HG03460 (cell line): ENCODE data around the gene KRTAP5-8.
"Not testable (repeated sequence)": the region's sequence is repeated elsewhere in the genome, so short reads cannot be mapped to it uniquely, and the experiment has no call there.

Source experiments
- ATAC-seq: cut with Tn5 transposase; IDR thresholded peaks from one replicate; pipeline ENCODE4 v1.9.1; 2021; ENCODE audit not compliant: unreplicated experiment

Gene KRTAP5-8, protein sequence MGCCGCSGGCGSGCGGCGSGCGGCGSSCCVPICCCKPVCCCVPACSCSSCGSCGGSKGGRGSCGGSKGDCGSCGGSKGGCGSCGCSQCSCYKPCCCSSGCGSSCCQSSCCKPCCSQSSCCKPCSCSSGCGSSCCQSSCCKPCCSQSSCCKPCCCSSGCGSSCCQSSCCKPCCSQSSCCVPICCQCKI

DNA sequence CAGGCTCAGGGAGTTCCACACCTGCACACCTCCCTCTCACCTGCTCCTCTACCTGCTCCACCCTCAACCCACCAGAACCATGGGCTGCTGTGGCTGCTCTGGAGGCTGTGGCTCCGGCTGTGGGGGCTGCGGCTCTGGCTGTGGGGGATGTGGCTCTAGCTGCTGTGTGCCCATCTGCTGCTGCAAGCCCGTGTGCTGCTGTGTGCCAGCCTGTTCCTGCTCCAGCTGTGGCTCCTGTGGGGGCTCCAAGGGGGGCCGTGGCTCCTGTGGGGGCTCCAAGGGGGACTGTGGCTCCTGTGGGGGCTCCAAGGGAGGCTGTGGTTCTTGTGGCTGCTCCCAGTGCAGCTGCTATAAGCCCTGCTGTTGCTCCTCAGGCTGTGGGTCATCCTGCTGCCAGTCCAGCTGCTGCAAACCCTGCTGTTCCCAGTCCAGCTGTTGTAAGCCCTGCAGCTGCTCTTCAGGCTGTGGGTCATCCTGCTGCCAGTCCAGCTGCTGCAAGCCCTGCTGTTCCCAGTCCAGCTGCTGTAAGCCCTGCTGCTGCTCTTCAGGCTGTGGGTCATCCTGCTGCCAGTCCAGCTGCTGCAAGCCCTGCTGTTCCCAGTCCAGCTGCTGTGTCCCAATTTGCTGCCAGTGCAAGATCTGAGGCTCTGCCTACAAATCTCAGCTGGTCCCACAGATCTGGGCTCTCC, at the start of gene KRTAP5-8:
Gene KRTAP5-8 (plus strand): TSS at position 49 of the 689 bp plus-strand sequence. CDS start 31 bp downstream, at position 80.
- ATAC-seq = not testable (repeated sequence)

DNA sequence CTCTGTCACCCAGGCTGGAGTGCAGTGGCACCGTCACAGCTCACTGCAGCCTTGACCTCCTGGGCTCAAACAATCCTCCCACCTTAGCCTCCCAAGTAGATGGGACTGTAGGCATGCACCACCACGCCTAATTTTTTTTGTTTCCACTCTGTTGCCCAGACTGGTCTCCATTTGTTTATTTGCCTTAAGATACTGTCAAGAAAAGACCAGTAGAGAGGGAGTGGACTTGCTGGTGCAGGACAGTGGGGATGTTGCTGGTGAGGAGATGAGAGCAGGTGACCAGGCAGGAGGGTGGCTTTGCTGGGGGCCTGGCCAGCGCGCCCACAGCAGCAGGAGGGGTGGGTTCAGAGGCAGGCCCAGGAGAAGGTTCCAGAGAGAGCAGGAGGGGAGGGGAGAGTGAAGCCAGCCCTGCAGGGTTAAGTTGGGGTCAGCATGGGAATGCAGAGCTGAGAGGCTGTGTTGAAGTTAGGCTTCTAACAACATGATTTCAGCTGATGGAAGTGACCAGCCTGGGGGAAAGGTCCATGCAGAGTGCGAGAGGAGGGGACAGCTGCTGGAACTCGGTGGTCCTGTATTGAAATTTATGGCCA, 49.0 kb upstream of the KRTAP5-8 start:
- no peak for ATAC-seq

DNA sequence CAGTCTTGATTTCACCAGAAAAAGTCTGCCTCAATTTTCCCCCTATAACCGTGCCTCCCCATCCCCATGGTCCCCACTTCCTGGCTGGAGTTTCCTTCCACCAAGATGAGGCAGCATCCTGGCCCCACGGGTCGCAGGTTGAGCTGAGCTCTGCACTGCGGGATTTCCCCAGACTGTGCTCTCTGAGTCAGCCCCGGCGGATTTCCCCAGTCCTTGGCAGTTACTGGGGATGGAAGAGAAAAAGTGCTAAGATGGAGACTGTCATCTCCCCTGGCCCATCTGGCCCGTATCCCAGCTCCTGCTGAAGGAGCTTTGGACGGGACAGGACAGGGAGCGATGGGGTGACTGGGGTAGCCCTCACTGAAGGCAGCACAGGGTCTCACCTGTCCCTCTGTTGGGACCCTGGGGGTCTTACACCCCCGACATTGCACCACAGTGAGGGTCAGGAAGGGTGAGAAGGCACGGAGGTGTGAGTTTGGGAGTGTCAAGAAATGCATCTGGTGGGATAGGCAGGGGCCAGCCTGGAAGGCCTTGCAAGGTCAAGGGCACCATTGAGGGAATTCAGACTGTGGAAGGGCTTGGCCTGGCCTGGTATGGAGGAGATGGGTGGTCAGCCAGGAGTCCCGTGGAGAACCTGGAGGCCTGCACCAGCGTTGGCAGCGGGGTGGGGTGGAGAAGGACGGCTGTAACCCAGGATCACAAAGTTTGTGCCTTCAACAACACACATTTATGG, 48.3 kb upstream of the KRTAP5-8 start:
- no peak for ATAC-seq

DNA sequence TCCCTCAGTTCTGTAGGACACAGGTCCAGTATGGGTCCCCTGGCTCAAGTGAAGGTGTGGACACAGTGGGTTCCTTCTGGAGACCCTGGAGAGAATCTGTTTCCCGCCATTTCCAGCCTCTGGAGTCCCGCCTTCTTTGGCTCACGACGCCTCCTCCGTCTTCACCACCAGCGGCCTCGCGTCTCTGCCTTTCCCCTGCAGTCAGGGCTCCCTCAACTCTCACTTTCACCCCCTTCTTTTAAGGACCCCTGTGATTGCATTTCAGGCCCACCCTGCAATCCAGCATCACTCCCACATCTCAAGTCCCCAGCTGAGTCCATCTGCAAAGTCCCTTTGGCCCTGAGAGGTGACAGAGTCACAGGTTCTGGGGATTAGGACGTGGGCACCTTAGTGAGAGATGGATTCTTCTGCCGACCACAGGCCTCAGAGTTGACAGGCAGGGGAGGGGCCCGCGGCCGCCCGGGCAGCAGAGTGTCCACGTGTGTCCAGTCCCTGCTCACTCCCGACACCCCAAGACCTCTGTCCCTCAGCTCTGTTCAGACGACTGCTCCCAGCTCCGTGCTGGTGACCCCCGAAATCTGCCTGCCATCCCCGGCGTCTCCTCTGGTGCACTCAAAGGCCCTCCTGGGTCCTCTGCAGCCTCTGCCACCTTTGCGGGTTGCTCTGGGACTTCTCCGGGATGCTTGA, 47.6 kb upstream of the KRTAP5-8 start:
- no peak for ATAC-seq

DNA sequence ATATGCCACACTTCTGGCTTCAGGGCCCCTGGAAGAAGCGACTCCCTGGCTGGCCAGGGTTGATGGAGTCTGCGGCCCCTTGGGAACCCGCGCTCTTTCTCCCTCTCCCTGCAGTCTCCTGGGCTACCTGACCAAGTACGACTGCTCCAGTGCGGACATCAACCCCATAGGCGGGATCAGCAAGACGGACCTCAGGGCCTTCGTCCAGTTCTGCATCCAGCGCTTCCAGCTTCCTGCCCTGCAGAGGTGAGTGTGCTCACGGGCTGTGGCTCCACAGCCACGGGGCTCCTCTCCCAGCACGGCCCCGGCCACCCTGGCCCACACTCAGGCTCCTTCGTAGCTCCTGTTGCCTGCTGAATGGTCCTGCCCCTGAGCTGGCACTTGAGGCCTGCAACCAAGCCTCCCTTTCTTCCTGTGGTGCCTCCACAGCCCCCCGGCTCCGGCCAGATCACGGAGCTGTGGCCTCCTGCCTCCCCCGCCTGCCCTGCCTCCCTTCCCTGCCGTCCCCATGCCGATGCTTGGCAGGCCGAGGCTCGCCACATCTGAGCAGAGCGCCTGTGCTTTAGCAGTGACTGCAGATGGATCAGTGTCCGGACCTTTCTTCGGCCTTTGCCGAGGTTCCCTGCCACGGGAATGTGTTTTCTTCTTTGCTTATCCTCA, 47.0 kb upstream of the KRTAP5-8 start:
- ATAC-seq = no peak

DNA sequence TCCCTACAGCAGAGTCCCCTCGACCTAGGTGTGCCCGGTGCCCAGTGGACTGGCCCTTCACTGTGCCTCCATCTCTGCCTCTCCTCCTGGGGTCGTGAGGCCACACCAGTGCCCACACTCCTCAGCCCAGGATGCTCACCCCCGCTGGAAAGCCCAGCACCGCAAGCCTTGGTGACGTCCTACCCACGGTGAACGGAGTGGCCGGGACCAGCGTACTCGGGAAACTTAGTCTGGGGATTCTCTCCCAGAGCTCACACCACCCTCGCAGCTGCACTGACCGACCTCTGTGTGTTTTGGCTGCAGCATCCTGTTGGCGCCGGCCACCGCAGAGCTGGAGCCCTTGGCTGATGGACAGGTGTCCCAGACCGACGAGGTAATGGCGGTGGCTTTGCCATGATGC, 46.3 kb upstream of the KRTAP5-8 start:
- ATAC-seq = no peak

DNA sequence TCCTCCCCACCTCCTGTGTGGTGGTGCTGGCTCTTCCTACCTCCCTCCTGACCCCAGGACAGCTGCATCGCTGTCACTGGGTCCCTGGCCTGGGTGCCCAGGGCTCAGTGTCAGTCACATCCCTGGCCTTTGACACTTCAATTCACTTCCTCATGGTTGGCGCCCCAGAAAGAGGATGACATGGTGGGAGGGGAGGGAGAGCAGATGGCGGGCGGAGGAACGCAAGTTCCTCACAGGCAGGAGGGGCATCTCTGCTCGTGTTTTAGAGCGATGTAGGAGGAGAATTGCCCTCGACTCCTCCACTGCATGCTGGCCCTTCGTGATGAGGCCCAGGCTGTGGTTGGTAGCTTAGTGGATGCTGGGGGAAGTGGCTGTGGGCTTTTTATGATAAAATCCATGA, 45.9 kb upstream of the KRTAP5-8 start:
- ATAC-seq = no peak

DNA sequence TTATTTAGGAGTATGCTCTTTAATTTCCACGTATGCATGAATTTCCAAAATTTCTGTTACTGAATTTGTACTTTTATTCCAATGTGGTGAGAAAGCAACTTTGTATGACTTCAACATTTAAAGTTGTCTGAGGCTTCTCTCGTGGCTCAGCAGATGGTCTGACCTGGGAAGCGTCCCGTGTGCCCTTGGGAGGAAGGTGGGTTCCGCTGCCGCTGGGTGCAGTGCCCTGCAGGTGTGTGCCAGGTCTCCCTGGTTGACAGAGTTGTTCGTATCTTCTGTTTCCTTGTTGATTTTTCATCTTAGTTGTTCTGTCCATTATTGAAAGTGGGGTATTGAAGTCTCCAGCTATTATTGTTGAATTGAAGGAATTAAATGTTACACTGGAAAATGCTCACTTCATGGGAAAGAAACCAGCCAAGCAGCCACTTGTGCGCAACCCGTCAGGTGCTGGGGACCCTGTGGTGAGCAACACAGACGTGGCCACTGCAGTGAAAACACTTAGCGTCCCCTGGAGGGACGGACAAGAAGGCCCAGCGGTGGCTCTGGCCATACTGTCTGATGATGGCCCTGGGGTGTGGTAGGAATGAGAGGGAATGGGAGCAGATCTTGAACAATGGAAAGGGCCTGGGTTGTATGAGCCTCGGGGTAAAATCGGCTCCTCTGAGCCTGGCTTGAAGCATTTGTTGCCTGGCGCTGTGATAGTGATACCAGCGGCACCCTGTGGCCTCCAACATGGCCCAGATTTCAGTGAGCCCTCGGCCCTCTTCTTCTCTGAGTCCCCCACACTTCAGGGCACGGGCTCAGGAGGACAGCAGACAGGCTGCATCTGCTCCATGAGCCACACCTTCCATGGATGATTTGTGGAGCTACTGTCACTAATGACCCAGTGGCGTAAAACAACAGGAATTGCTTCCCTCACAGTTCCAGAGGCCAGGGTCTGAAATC, 42.3 kb upstream of the KRTAP5-8 start:
- ATAC-seq = no peak

DNA sequence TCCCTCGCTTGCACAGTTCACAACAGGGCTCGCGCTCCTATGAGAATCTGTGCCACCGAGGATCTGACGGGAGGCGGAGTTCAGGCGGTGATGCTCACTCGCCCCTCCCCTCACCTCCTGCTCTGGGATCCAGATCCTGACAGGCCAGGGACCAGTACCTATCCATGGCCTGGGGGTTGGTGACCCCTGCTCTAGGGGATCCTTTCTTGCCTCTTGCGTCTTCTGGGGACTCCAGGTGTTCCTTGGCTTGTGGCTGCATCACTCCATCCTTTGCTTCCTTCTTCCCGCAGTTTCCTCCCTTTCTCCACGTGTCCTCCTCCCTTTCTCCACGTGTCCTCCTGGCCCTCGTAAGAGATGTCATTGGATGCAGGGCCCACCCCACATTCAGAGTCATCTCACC, 41.4 kb upstream of the KRTAP5-8 start:
- ATAC-seq = no peak

DNA sequence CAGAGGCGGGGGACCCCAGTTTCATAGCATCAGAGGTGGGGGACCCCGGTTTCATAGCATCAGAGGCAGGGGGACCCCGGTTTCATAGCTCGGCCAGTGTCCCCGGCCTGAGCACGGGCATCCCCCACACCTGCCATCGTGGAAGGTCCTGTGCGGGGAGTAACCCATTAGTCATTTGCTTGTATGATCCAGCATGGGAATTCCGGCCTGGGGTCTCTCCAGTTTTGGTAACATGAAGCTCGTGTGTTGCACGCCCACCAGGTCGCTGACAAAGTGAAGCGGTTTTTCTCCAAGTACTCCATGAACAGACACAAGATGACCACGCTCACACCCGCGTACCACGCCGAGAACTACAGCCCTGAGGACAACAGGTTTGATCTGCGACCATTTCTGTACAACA, 39.7 kb upstream of the KRTAP5-8 start:
- ATAC-seq = no peak

DNA sequence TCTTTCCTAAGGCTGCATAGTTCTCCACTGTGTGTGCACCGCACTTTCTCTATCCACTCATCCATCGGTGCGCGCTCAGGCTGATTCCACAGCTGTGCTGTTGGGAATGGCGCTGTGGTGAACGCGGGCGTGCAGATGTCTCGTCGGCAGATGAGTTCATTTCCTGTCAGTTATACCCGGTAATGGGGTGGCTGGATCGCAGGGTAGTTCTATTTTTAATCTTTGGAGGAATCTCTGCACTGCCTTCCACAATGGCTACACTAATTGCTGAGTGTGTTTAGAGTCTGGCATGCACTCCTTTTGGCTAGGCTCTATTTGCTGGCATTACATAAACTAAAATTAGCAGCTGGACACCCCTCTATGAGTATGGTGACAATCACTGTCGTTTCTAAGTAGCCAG, 38.7 kb upstream of the KRTAP5-8 start:
- no peak for ATAC-seq

DNA sequence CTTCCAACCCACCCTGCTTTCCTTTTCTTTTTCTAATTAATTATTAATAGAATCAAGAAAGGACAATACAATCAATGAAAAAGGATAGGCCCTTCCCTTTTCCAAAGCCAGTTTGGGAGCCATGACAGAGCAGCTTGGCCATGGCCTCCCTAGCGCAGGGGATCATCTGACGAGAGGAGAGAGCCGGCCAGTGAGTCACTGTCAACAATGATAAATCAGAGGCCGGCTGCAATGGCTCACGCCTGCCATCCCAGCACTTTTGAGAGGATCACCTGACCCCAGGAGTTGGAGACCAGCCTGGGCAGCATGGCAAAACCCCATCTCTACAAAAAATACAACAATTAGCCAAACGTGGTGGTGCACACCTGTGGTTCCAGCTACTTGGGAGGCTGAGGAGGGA, 38.3 kb upstream of the KRTAP5-8 start:
- ATAC-seq = no peak

DNA sequence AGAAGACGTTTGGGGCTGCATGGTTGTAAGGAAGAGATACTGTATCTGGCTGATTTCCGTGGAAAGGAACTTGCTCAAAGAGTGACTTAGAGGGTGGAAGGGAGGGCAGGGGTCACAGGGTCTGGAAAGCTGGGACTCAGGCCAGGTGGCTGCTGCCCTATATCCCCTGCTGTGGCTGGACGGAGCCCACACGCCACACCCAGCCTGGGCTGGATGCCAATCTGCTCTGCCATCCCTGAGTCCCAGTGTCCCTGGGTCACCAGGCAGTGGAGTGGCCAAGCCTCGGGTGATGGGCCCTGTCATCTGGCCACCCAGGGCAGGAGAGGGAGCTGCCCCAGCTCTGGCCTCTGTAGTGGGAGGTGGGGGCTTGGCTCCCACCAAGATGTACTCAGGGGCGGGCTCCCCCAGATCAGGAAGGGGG, 37.2 kb upstream of the KRTAP5-8 start:
- no peak for ATAC-seq

DNA sequence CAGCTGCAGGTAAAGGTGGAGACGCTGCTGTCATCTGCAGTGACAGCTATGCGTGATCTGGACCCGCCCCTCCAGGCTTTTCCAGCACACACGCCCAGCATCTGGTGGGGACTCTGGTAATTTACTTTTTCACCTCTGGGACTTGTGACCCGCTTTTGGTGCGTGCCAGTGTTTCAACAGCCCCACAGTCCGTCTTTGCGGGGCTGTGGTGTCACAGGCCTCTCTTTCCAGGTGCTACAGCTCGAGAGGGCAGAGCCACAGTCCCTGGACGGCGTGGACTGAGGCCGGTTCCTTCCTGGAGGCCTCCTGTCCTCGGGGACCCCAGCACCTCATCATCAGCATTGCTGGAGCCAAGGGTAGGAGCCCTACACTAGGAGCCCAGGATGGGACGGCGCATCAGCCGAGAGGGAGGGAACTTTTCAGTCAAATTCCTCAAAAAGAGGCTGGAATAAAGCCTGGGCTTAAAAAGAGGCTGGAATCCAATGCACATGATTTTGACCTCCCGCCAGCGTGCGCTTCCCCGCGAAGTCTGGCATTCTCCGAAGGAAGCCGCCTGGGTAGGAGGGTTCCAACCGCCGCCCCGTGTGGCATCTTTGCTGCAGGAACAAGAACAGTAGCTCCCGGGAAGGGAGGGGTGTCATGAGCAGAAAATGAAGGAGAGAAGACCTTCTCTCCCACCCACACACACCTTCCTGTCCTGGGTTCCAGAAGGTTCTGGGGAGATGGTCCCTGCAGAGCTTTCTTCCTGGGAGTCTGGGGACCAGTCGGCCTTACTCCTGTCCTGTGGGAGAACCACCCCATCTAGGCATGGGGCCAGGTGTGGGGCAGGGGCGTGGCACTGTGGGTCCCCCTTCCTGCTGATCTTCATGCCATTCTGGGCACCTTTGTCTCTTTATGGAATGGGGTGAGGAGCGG, 36.5 kb upstream of the KRTAP5-8 start:
- ATAC-seq = no peak

DNA sequence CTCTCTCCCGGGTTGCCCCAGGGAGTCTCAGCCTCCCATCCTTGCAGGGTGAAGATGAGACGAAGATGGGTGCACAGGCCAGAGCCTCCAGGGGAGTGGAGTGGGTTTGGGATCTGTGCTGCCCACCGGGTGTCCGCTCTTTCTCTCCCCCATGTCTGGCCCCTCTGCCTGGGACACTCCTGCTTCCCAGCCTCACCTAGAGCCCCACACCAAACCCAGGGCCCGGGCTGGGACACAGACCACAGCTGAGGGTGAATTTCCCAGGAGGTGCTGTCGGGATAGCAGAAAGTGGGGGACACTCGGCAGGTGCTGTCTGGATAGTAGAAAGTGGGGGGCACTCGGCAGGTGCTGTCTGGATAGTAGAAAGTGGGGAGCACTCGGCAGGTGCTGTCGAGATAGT, 35.8 kb upstream of the KRTAP5-8 start:
- no peak for ATAC-seq

DNA sequence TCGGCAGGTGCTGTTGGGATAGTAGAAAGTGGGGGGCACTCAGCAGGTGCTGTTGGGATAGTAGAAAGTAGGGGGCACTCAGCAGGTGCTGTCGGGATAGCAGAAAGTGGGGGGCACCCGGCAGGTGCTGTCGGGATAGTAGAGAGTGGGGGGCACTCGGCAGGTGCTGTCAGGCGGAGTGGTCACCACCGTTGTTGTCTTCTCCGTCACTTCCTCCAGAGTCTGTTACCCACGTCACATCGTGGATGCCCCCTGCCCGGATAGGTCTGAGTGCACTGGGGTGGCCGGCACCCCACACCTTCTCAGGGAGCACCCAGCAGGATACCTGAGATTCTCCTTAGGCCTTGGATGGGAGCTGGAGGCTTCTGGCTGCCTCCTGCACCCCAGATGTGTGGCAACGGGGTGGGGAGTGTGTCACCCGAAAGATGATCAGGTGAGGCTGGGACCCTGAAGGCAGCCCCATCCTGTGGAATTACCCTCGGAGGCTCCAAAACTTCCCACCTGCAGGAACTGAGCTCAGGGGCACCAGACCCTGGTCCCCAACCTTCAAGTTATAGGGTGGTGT, 34.9 kb upstream of the KRTAP5-8 start:
- no peak for ATAC-seq

DNA sequence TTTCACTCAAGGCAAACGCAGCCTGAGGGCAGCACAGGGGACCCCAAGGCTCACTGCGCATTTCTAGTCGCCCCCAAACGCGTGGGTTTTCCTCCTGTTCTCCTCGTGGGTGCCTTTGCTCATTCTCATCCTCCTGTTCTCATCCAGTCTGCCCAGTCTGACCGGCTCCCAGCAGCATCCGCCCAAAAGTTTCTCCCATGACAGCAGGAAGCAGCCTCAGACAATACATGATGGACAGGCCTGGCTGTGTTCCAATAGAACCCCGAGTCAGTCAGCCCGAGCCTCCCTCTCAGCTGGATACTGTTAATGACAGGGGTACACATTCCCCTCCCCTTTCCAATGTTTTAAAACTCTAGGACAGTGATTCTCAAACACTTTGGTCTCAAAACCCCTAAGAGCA, 33.3 kb upstream of the KRTAP5-8 start:
- ATAC-seq = no peak

DNA sequence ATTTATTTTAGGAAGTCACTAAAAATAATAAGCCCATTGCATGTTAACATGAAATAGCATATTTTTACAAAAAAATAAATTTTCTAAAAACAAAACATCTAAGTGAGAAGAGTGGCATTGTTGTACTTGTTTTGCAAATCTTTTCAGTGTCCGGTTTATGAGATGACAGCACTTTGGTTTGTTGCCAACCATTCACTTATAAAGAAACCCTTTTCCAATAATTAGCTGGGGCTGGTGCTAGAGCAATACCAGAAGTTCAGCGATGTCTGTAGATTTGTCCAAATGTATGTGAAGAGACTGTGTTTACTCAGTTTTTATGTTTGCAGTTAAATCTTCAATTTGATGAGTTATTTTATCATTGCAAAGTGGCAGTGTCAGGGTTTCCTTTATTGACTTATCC, 32.8 kb upstream of the KRTAP5-8 start:
- no peak for ATAC-seq
